GM19372 (cell line): Measurements from ENCODE around the gene MAZ.
"Not testable (repeated sequence)": the region's sequence is repeated elsewhere in the genome, so short reads cannot be mapped to it uniquely, and the experiment has no call there.

Experiments used
- ATAC-seq: cut with Tn5 transposase; IDR thresholded peaks from one replicate; pipeline ENCODE4 v1.9.1; 2021; ENCODE audit warnings: mild to moderate bottlenecking, low read depth, moderate library complexity; ENCODE audit not compliant: unreplicated experiment

The MAZ gene

DNA sequence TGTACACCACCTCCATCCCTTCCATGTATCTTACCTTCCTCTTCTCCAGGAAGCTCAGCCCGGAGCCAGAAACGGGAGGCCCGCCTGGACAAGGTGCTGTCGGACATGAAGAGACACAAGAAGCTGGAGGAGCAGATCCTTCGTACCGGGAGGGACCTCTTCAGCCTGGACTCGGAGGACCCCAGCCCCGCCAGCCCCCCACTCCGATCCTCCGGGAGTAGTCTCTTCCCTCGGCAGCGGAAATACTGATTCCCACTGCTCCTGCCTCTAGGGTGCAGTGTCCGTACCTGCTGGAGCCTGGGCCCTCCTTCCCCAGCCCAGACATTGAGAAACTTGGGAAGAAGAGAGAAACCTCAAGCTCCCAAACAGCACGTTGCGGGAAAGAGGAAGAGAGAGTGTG is 13.2 kb downstream of the MAZ start:
- ATAC-seq, result no peak

DNA sequence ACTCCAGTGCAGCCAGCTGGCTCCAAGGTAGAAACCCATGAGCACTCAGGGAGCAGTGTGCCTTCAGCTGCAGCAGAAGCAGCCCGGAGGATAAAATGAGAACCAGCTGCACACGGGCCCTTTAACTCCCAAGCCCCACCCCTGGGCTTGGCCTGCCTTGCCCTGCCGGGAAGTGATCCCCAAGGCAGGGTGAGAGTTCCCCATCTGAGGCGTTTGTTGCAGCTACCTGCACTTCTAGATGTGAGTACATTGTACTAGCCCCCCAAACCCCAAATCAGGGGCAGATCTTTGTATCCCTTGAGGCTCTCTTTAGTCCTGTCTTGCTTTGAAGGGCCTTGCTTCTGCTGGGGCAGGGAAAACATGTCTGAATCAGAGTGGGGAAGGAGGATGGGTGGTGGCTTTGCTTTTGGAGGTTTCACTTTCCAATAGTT is 14.0 kb downstream of the MAZ start, which contains the start of gene MVP:
Gene MVP, plus strand, starts transcription at position 192 of the 431 bp plus-strand sequence. CDS start 10,088 bp downstream, outside the sequence.
- ATAC-seq, result no peak

DNA sequence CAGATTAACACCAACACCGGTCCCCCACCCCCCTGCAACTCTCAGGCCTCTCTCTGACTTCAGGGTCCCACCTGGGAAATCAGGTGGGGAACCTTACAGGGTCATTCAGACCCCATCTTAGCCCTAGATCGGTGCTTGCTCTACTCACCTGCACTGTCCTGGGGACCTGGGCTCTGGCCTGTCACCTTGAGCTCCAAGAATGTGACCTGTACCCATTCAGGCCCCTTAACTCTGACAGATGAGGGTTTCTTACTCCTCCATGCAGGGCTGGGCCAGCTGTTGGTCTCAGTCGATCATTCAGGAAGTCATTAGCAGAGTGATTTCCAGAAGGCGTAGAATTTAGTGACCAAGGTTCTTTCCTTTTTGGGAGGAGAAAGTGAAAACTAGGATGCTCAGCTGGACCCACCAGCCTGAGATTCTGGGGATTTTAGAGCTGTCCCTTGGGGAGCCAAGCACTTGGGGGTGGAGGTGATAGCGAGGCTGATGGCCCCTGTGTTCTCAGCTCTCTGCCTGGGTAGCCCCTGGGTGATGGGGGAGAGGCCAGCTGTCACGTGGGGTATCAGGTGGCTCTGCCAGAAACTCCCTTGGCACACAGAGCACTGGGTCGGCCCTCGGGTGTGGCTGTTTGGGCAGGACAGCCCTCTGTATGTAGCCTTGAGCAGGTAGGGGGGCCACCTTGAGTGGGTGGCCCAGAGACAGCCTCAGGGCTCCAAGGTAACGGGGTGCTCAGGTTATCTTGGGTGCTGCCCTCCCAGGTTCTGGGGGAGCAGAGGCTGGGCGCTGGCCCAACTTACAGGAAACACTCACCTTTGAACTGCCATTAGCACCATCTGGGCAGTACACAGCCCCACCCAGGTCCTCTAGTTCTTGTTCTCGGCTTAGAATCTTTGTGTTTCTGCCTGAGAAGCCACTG is 14.7 kb downstream of the MAZ start:
- ATAC-seq, result no peak

DNA sequence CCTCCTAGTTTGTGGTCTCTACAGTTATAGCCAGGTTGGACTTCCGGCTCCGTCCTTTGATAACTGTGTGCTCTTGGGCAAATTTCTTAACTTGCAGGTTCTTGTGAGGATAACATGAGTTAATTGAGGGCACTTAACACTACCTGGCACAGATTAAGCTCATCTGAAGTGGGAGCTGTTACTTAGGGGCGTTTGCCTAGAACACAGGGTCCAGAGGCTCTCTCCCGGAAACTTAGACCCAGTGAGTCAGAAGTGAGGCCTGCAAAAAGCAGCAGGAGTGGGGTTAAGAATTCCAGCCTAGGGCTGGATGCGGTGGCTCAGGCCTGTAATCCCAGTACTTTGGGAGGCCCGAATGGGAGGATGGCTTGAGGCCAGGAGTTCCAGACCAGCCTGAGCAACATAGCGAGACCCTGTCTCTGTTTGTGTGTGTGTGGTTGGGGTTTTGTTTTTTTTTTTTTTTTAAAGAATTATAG is 15.3 kb downstream of the MAZ start:
- ATAC-seq, result no peak

DNA sequence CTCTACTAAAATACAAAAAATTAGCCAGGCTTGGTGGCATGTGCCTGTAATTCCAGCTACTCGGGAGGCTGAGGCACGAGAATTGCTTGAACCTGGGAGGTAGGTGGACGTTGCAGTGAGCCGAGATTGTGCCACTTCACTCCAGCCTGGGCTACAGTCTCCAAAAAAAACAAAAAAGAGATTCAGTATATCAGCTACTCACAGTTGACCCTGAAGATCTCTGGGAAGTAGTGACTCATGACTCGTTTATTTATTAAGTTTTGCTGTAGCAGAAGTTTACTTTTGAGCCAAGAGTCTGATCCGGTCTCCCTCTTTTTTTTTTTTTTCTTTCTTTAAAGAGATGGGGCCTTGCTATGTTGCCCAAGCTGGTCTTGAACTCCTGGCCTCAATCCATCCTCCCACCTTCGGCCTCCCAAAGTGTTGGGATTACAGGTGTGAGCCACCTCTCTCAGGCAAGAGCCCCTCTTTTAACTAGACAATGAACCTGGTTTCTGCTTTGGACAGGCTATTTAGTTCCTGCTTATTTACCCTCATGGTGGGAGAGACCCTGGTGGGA is 18.3 kb downstream of the MAZ start:
- ATAC-seq, result no peak

DNA sequence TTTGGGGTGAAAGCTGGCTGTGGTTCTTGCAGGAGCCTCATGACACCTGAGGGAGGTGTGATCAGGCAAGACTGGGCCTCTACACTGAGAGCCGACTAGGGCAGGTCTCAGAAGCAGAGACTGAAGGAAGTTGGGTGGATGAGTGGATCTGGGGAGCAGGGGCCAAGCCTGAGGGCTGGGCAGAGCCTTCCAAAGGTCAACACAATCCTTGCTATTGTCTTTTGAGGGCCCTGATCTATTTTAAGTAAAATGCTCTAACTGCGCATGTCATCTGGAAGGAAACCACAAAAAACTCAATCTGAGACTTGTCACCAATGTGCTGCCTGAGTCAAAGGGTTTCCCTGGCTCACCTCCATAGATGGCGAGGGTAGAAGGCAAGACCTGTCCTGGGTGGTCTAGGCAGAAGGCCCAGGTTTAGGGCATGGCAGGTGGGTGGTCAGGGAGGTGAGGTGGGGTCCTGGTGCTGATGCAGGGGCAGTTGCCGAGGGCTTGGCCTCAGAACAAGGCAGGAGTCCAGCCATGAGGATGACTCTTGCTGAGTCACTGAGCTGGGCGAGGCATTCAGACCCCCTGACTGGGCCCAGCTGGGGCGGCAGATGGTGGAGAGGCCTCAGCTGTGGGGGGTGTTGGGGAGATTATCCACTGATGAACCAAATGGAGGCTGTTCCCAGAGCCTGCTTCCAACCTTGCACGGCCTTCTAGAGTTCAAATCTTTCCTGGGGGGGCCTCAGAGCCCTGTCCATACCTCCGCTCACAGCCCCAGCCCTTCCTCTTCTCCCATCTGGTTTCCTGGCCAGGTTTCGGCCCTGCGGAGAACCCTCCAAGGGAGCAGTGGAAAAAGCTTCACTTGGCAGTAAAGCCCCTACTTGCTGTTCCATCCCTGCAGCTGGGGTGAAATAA is 19.1 kb downstream of the MAZ start:
- ATAC-seq, result no peak

DNA sequence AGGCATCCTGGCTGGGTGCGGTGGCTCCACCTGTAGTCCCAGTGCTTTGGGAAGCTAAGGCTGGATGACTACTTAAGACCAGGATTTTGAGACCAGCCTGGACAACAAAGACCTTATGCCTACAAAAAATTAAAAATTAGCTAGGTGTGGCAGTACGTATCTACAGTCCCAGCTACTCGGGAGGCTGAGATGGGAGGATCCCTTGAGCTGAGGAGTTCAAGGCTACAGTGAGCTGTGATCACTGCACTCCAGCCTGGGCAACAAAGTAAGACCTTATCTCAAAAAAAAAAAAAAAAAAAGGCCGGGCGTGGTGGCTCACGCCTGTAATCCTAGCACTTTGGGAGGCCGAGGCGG is 20.0 kb downstream of the MAZ start:
- no peak for ATAC-seq

DNA sequence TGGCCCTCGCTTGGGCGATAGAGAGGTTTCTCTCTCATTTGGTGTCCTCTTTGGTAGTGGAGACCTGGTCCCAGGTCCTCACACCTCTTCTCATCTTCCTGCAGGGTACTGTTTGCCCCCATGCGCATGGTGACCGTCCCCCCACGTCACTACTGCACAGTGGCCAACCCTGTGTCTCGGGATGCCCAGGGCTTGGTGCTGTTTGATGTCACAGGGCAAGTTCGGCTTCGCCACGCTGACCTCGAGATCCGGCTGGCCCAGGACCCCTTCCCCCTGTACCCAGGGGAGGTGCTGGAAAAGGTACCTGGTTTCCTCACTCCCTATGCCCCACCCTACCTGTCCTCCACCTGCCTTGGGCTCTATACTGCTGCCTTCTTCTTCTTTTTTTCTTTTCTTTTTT is 24.4 kb downstream of the MAZ start:
- ATAC-seq, result no peak

DNA sequence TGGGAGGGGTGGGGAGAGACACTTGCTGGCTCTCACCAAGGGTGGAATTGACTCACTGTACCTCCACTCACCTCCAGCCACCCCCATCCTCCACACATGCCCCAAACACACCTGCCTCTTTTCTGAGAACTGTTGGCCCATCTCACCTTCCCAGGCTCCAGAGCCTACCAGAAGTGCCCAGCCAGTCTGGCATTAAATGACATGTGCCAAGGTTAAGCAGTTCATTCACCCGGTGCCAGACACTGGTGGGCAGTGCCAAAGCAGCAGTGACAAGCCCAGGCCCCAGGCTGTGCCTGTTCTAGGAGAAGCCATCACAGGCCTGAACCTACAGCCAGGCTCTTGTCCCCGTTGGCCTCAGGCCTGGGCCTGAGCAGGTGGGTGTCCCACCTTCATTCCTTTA is 25.2 kb downstream of the MAZ start:
- ATAC-seq, result no peak

DNA sequence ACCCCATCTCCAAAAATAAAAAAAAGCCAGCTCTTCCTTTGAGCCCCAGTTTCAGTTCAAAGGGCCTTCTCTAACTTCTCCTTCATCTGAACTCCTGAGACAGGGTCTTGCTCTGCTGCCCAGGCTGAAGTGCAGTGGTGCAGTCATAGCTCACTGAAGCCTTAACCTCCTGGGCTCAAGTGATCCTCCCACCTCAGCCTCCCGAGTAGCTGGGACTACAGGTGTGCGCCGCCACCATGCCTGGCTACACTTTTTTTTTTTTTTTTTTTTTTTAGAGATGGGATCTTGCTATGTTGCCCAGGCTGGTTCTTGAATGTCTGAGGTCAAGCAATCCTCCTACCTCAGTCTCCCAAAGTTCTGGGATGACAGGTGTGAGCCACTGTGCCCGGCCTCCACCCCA is 26.9 kb downstream of the MAZ start:
- not testable (repeated sequence) for ATAC-seq

DNA sequence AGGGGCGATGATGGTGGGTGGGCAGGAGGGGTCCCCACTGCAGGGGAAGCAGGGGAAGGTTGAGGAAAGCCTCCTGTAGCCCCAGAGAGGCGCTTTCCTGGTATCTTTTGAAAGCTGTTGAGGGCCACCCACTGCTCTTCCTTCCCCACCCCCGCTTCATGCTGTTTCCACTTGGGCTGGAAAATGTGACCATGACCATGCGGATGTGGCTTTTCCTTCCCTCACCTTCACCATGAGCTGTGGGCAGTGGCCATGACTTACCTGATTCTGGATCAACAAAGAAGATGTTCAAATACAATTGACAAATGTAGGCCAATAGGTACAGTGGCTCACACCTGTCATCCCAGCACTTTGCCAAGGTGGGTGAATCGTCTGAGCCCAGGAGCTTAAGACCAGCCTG is 27.8 kb downstream of the MAZ start:
- ATAC-seq, result no peak

DNA sequence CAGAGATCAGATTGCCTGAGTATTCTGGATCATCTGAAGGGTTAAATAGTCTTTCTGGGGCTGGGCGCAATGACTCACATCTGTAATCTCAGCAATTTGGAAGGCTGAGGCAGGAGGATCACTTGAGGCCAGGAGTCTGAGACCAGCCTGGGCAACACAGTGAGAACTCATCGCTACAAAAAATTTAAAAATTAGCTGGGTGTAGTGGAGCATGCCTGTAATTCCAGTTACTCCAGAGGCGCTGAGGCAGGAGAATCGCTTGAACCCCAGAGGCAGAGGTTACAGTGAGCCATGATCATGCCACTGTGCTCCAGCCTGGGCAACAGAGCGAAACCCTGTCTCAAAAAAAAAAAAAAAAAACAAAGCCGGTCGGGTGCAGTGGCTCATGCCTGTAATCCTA is 29.6 kb downstream of the MAZ start:
- no peak for ATAC-seq

DNA sequence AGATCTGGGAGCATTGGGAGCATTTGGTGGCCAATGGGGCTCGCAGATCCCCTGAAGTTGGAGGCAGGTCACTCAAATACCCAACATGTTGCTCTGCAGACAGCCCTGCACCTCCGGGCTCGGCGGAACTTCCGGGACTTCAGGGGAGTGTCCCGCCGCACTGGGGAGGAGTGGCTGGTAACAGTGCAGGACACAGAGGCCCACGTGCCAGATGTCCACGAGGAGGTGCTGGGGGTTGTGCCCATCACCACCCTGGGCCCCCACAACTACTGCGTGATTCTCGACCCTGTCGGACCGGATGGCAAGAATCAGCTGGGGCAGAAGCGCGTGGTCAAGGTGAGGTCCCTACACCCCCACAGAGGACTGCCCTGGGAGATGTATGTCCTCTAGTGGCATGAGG is 30.3 kb downstream of the MAZ start:
- ATAC-seq, result no peak

DNA sequence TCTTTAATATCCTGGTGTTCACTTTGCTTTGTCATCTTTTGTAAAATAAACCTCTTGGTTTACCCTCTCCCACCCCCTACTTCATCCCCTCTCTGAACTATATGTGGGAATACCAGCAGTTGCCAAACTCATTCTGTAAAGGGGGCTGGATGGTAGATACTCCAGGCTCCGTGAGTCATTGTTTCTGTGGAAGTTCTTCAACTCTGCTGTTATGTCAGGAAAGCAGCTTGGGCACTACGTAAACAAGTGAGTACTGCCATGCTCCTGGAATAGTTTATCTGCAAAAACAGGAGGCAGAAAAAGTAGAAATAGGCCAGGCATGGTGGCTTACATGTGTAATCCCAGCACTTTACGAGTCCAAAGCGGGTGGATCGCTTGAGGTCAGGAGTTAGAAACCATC is 31.5 kb downstream of the MAZ start:
- ATAC-seq, result no peak

DNA sequence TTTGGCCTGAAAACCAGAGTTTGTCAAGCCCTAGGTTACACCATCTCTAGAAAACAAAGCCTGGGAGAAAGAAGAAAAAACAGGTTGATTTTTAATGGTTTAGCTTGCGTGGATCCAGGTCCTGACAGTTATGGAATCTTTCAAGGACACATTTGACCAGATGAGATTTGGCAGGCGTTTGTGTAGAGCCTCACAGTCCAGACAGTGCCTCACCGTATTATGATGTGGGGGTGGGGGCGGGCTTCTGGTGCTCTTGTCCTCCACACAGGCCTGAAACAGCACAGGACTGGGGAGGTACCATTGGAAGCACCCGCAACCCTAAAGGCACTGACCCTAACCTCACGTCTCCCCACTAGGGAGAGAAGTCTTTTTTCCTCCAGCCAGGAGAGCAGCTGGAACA is 33.5 kb downstream of the MAZ start:
- no peak for ATAC-seq

DNA sequence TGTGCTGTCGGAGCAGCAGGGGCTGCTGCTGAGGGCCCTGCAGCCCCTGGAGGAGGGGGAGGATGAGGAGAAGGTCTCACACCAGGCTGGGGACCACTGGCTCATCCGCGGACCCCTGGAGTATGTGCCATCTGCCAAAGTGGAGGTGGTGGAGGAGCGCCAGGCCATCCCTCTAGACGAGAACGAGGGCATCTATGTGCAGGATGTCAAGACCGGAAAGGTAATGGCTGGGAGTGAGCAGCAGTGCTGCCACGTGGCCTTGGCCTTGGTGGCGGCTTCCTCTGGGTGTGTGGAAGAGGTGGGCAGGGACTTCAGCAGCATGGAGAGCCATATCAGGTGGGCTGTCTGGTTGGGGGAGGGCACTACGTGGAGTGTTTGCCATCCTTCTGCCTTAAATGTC is 33.9 kb downstream of the MAZ start:
- no peak for ATAC-seq

DNA sequence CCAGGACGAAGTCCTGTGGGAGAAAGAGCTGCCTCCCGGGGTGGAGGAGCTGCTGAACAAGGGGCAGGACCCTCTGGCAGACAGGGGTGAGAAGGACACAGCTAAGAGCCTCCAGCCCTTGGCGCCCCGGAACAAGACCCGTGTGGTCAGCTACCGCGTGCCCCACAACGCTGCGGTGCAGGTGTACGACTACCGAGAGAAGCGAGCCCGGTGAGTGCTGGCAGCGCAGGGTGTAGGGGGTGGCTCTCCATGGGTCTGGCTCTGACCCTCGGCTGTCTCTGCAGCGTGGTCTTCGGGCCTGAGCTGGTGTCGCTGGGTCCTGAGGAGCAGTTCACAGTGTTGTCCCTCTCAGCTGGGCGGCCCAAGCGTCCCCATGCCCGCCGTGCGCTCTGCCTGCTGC is 35.3 kb downstream of the MAZ start:
- ATAC-seq, result no peak

DNA sequence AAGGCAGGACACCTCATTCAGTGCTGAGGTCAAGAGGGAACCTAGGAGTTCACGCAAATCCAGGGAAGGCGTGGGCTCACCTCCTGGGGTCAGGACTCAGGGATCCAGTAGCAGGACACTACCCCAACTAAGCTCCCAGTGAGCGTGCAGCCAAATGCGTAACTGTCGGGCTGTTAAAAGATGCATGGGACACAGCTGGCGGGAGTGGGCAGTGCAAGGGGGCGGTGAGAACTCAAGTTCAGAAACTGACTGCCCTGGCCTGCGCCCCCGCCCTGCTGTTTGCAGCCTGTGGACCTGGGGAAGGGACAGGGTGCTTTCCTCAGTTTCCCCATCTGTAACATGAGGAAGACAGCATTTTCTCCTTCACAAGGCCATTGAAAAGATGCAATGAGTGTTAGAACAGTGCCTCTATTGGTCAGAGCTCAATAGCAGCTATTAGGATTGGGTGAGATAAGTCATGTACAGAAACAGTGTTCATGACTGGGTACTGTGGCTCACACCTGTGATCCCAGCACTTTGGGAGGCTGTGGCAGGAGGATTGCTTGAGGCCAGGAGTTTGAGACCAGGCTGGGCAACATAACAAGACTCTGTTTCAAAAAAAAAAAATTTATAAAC is 36.5 kb downstream of the MAZ start:
- no peak for ATAC-seq

DNA sequence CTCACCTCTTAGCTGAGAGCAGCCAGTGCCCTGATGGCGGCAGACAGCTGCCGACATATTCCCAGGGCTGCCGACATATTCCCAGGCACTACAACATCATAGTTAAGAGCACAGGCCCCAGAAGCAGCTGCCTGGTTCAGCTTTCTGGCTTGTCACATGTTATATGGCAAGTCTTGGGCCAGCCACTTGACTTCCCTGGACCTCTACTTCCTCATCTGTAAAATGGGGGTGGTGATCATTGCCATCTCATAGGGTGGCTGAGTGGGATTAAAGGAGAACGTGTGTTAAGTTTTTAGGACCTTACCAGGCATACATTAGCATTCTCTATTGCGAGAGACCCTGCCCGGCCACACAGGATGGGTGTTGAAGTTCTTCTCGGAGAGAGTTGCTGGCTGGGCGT is 37.6 kb downstream of the MAZ start:
- no peak for ATAC-seq

DNA sequence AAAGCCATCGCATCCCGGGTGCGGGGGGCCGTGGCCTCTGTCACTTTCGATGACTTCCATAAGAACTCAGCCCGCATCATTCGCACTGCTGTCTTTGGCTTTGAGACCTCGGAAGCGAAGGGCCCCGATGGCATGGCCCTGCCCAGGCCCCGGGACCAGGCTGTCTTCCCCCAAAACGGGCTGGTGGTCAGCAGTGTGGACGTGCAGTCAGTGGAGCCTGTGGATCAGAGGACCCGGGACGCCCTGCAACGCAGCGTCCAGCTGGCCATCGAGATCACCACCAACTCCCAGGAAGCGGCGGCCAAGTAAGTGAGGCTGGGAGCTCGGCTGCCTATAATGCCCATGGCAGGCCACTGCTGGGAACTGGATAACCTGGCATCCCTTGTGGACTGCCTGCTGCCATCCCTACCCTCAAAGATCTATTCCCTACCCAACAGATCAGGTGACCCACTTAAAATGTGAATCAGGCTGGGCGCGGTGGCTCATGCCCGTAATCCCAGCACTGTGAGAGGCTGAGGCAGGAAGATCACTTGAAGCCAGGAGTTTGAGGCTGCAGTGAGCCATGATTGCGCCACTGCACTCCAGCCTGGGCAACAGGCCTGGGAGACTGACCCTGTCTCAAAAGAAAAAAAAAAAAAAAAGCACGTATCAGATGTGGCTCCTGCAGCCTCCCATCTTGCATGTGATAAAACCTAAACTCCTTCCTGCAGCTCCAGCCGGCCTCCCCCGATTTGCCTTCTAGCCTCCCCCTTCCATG is 38.4 kb downstream of the MAZ start:
- ATAC-seq, result no peak
